Stromal cell of bone marrow (primary cell): Measurements from ENCODE around the gene PITRM1.
A peak's percentile ranks its signal among the peaks of the same experiment; 100 is the strongest.

ENCODE experiments used
- DNase-seq: peaks from one replicate; pipeline ENCODE4 v3.0.0-alpha.2; 2012; ENCODE audit warnings: low read depth

PITRM1 gene

DNA sequence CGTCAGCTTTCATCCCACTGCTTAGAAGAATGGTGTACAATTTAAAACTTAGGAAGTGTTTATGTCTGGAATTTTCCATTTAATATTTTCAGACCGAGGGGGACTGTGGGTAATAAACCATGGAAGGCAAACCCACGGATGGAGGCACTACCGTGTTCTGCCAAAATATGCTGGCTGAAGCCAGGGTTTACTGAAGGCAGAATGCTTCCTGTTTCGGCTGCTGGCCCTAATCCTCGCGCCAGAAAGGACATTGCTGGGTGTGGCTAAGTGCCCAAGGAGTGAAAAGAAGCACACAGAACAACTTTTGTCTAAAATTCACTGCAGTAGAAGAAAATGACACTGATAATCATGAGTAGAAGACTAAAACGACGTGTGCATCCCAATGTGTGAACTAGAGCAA is 32.3 kb downstream of the PITRM1 start:
- no peak for DNase-seq

DNA sequence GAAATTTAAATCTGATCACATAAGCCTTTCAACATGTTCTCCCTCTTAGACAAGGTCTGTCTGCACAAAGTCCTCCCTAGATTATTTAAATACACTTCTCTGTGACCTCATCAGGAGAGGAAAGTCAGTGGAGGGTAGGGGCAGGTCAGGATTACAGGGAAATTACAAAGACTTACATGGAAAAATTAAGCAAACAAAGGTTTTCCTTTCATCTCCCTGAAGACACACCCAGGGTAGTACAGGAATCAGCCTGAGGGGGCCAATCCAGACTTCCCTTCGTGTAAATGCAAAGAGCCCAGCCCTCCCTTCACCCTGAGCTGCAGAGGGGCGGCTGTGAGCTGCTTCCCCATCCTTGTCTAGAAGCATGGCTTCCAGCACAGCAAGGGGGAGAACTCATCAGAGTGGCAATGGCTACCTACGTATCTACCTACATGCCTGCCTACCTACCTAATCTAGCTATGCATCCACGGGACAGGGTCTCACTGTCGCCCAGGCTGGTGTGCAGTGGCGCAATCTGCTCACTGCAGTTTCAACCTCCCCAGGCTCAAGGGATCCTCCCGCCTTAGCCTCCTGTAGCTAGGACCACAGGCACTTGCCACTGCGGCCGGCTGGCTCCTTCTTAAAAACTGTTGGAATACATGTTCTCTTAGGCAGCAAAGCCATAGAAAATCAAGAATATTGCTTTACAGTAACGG is 33.2 kb downstream of the PITRM1 start:
- DNase-seq: no peak

DNA sequence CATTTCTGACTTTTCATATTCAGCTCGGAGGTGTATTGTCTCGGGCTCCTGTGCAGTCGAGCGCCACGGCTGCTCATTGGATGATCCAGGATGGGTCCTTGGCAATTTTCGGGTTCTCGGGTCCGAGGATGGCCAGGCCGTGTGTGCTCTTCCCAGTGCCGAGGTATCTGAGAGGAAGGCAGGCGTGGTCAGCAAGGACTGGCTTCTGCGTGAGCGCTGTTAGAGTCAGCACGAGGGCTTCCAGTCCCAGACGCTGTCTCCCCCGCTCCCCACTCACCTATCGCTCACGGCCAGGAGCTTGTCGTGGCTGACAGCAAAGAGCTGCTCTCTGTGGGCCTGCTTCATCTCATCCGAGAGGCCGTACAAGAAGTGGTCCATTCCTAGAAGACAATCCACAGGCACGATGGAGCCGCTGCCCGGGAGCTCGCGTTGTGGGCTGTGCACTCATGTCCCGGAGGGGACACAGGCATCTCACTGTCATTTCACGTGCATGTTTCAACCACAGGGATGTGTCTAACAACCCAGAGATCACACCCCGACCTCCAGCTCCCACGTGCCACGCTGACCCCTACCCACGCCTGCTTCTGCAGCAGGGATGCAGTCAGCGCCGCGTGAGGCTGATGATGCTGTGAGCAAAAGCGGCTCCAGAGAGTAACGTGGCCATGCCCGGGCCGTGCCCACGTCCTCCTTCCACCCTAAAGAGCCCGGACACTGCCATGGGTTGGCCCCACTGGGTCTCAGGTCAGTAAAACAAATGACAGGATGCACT is 34.4 kb downstream of the PITRM1 start:
- DNase-seq: no peak

DNA sequence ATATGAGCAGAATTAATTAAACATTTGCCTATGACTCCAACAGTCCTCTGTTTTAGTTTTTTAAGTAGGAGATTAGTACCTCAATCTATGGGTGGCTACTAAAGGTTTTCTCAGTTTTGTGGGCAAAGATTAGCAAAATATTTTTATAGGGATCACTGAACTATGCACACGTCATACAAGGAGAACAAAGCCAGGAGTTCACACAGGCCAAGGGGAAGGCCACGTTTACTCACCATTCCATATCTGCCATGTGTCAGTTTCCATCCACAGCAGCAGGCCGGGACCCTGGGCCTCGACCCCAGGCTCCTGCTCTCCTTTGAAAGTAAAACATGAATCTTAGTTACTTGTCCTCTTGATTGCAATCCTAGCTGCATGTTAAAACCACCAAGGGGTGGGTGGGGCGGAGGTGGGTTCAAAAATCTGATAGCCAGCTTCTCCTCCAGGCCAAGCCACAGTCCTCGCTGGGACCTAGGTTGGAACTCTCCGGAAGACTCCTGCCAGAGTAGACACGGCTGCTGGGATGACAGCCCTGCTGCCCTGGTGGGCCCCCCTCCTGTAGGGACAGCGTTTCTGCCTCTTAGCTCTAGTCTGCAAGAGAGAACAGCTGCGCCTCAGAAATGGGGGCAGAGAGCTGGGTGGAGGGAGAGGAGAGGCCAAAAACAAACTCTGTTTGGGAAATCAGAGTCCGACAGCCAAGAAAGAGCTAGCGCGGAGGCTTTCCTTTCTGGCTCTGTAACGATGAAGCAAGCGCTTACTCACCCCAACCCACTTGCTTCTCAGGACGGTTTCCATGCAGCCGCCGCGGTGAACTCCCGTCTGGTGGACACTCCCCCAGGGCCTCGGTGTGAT is 35.6 kb downstream of the PITRM1 start:
- peak; percentile 83 for DNase-seq

DNA sequence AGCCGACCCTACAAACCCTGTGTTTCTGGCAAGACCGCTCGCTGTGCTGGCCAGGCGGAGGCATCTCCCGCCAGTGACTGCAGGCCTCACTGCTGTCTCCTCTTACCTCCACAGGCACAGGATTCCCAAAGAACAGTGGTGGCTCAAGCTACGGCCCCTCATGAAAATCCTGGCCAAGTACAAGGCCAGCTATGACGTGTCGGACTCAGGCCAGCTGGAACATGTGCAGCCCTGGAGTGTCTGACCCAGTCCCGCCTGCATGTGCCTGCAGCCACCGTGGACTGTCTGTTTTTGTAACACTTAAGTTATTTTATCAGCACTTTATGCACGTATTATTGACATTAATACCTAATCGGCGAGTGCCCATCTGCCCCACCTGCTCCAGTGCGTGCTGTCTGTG is 36.2 kb downstream of the PITRM1 start:
- DNase-seq: no peak

DNA sequence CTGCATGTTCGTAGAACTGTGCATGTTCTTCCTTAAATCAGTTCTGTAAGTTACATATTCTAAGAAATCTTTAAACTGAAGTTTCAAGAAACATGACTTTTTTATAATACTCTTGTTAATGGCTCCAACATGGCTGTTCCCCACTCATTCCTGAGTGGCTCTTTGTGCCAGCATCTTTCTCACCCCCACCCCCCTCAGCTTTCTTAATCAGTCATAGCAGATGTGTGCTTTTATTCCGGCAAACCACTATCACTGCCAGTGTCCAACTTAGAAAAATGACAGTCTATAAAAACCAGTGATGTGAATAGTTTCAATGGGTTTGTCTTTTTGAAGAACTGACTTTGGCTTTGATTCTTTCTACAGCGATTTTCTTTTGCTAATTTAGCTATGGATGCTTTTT is 37.6 kb downstream of the PITRM1 start:
- no peak for DNase-seq

GRCh38 chr10:3133948-3134347 is 38.6 kb downstream of the PITRM1 start:
- DNase-seq: no peak

- no peak for DNase-seq
These were observed 40.3 kb downstream of the PITRM1 start for GRCh38 chr10:3132036-3133025.

DNA sequence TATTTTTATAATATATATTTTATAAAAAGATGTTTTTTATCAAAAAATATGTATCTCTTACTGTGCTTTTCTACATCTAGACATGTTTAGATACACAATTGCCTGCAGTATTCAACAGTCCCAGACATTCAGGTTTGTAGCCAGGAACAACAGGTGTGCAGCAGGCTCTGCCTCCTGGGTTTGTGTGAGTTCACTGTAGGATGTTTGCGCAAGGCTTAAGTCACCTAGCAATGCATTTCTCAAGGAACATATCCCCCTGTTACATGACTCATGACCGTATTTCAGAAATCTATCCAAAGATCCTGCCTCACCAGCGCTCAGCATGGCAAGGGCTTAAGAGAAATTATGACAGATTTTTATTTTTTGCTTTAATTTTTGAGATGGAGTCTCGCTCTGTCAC is 41.5 kb downstream of the PITRM1 start:
- DNase-seq: no peak

- no peak for DNase-seq
These were observed 42.8 kb downstream of the PITRM1 start for GRCh38 chr10:3129581-3130340.

GRCh38 chr10:3128379-3129130 is 44.0 kb downstream of the PITRM1 start:
- no peak for DNase-seq

- DNase-seq: no peak
These were observed 44.7 kb downstream of the PITRM1 start for GRCh38 chr10:3127921-3128320.

DNA sequence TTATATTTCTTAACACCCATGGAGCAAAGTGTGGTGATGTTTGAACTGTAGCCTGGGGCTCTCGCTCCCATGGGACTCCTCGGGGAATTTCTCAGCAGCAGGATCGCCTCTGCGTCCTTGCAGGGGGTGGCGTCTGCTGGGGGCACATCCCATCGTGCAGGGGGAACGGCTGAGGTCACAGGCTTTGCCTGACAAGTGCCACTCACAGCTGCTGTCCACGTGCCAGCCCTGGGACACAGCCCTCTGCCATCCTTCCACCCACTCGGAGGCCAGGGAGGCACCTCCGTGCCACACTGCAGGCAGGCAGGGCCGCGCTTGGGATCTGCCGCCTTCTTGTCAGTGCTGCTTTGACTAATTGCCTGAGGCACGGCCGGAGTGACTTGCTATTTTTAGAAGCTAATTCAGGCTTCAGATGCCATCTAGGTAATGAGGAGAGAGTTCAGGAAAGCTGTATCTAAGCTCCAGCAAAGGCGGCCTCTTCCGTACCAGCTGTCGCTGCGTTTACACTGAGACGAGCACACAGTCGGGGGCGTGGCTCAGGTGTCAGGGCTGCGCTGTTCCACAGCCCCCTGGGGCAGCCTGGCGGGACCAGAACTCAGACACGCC is 45.7 kb downstream of the PITRM1 start:
- DNase-seq: no peak

- DNase-seq: no peak
These were observed 46.3 kb downstream of the PITRM1 start for GRCh38 chr10:3126249-3126648.

DNA sequence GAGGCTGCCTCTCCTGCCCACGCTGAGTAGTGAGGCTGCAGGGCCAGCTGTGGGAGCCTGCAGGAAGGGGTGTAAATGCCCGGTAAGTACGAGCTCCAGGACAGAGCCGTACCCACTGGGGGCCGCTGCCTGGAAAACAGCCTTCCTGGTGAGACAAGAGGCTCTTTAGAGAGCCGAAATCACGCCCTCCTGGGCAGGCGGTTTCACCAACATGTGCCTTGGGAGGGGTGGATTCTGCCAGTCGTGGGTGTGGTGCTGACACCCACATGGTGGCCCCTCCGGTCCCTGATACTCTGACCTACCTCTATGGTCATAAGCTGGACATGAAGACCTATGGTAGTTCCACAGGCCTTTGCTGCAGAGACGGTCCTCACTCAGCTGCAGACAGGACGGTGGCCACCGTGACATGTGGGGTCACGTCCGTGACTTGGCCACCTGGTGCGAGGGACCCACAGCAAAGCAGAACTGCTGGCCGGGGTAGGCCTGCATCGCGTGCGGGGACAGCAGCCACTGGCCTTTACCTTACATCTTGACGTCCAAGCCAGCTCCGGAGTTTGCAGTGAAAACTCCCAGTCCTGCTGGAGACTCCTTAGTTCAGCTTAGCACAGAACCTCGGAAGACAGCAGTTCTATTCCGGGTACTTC is 46.9 kb downstream of the PITRM1 start:
- no peak for DNase-seq

DNA sequence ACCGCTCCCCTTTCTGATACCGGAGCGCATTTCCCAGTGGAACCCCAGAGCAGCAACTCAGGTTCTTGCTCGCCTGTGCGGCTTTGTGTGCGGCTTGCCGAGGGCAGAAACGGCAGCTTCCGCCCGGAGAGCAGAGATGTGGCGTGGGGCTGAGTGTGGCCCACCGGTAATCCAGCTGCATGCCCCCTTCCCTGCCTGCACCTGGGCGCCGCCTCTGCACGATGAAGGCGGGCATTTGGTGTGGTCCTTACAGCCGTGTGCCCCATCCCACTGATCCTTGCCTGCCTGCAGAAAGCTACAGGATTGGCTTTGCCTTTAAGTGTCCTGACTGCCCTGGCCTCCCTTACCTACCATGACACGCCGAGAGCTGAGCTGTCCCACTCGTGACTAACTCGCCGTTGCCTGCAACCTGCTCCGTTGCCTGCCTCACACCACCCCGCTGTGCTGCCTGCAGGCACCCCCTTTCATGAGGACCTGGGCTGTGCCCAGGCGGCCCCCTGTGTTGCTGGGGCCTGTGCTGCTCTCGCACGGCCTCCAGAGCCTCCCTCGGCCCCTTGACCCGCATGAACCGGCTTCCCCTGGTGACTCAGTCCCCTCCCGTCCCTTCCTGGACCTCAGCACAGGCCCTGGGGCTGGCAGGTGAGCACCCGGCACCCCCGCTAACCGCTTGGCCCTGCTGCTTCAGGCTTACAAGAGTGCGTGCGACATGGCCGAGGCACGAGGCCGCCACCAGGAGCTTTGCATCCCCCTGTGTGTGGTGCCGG is 48.0 kb downstream of the PITRM1 start:
- no peak for DNase-seq

GRCh38 chr10:3123571-3124411 is 48.8 kb downstream of the PITRM1 start:
- DNase-seq: no peak
